H1 (cell line): Measurements from ENCODE around the gene CIC. TPM values are rescaled to one million over a fixed set of nuclear protein-coding genes. Genes with fewer than 3 reads are reported as not detected.

ENCODE experiments used
- CTCF ChIA-PET: fragments of 300-600 bp; sonication (Branson Sonifier 250); formaldehyde crosslinking; loops from one replicate; lab custom pipeline; 2021; ENCODE audit not compliant: partially characterized antibody; lab: Charles Lee
- POLR2A ChIA-PET: fragments of 300-600 bp; sonication (Branson Sonifier 250); formaldehyde crosslinking; loops from one replicate; lab custom pipeline; 2021; ENCODE audit warnings: inconsistent platforms; ENCODE audit not compliant: partially characterized antibody; lab: Charles Lee
- DNase-seq, 2 experiments: peaks; one replicate each; pipeline versions ENCODE4 v3.0.0 to v3.0.0-alpha.2; 2010 to 2022; ENCODE audit warnings: low spot score in 2 of 2, low read depth in 1 of 2, mixed read lengths in 1 of 2
- FAIRE-seq: peaks from 2 replicates; lab custom pipeline; 2011; peaks lifted over from hg19 to GRCh38; lab: Jason Lieb, UNC
- H2AFZ ChIP-seq: 2 replicates; pipeline ENCODE4 v1.8.1; 2012; ENCODE audit warnings: low read length, inconsistent platforms
- H2AK5ac ChIP-seq: 2 replicates; pipeline ENCODE4 v1.6.1; 2013; ENCODE audit warnings: low read depth, low read length
- H2BK120ac ChIP-seq: replicated peaks from 2 replicates; pipeline ENCODE3; 2013; ENCODE audit warnings: low read depth, low read length, inconsistent platforms
- H2BK12ac ChIP-seq: 2 replicates; pipeline ENCODE4 v1.6.1; 2013; ENCODE audit warnings: low read depth, low read length
- H2BK15ac ChIP-seq: 2 replicates; pipeline ENCODE4 v1.6.1; 2013; ENCODE audit warnings: low read length
- H2BK20ac ChIP-seq: 2 replicates; pipeline ENCODE4 v1.6.1; 2013; ENCODE audit warnings: low read length
- H2BK5ac ChIP-seq: 2 replicates; pipeline ENCODE4 v1.6.1; 2013; ENCODE audit warnings: low read depth, low read length
- H3K14ac ChIP-seq: 2 replicates; pipeline ENCODE4 v1.6.1; 2013; ENCODE audit warnings: inconsistent platforms; ENCODE audit not compliant: insufficient read length
- H3K18ac ChIP-seq: 2 replicates; pipeline ENCODE4 v1.6.1; 2013; ENCODE audit warnings: low read length; ENCODE audit errors: extremely low read depth
- H3K23ac ChIP-seq: 2 replicates; pipeline ENCODE4 v1.6.1; 2013; ENCODE audit warnings: inconsistent platforms; ENCODE audit not compliant: insufficient read length
- H3K23me2 ChIP-seq: 2 replicates; pipeline ENCODE4 v1.6.1; 2013; ENCODE audit warnings: low read depth, low read length
- H3K27ac ChIP-seq: 2 replicates; pipeline ENCODE4 v1.6.1; 2011; ENCODE audit warnings: low read depth, low read length, inconsistent platforms
- H3K27me3 ChIP-seq, 4 experiments: replicated peaks in 1 of 4; 1 replicate in 1 of 4; 2 replicates in 3 of 4; pipeline versions ENCODE4 v1.6.1 to v1.8.1; 2011 to 2013; ENCODE audit warnings: low read length in 3 of 4, mild to moderate bottlenecking in 3 of 4, inconsistent platforms in 2 of 4, mixed read lengths in 2 of 4, moderate library complexity in 1 of 4; ENCODE audit not compliant: control insufficient read depth in 3 of 4, insufficient read depth in 3 of 4; ENCODE audit errors: extremely low read depth in 1 of 4
- H3K36me3 ChIP-seq, 4 experiments: 2 replicates each; pipeline versions ENCODE4 v1.6.1 to v1.8.1; 2011 to 2013; ENCODE audit warnings: mild to moderate bottlenecking in 4 of 4, low read length in 3 of 4, moderate library complexity in 2 of 4, control low read depth in 1 of 4, inconsistent platforms in 1 of 4; ENCODE audit not compliant: insufficient read depth in 4 of 4, control insufficient read depth in 2 of 4
- H3K4ac ChIP-seq: replicated peaks from 2 replicates; pipeline ENCODE3; 2013; ENCODE audit warnings: low read length, low read depth, mixed read lengths, inconsistent platforms; ENCODE audit not compliant: insufficient read length
- H3K4me1 ChIP-seq, 4 experiments: replicated peaks in 1 of 4; 1 replicate in 1 of 4; 2 replicates in 3 of 4; pipeline versions ENCODE4 v1.6.1 to v1.8.1; 2011 to 2013; ENCODE audit warnings: low read length in 3 of 4, inconsistent platforms in 2 of 4, mixed read lengths in 1 of 4; ENCODE audit not compliant: insufficient read depth in 4 of 4, control insufficient read depth in 3 of 4
- H3K4me2 ChIP-seq, 2 experiments: 2 replicates each; pipeline versions ENCODE4 v1.6.1 to v1.8.1; 2011 to 2013; ENCODE audit warnings: low read depth in 2 of 2, low read length in 2 of 2, control low read depth in 1 of 2, inconsistent platforms in 1 of 2, mild to moderate bottlenecking in 1 of 2; ENCODE audit not compliant: insufficient read depth in 1 of 2
- H3K4me3 ChIP-seq, 4 experiments: fragments of 200-600, 300-600 bp in 1 of 4; sonication (generic), shearing (Covaris generic), sonication (Bioruptor Twin) in 1 of 4; 2 replicates each; pipeline versions ENCODE4 v1.5.1 to v1.8.1; 2011 to 2016; ENCODE audit warnings: low read length in 4 of 4, low read depth in 3 of 4, control low read depth in 2 of 4, inconsistent platforms in 2 of 4, mild to moderate bottlenecking in 2 of 4, mixed read lengths in 1 of 4, moderate library complexity in 1 of 4; ENCODE audit not compliant: insufficient read depth in 2 of 4; ENCODE audit errors: extremely low read depth in 1 of 4
- H3K56ac ChIP-seq: replicated peaks from 2 replicates; pipeline ENCODE3; 2013; ENCODE audit warnings: low read depth, mild to moderate bottlenecking, mixed read lengths, low read length, inconsistent platforms; ENCODE audit not compliant: insufficient read length
- H3K79me1 ChIP-seq: 2 replicates; pipeline ENCODE4 v1.6.1; 2013; ENCODE audit warnings: low read depth, low read length, control low read depth
- H3K79me2 ChIP-seq, 2 experiments: 2 replicates each; pipeline versions ENCODE4 v1.6.1 to v1.8.1; 2012 to 2013; ENCODE audit warnings: low read length in 2 of 2, mild to moderate bottlenecking in 2 of 2, inconsistent platforms in 1 of 2; ENCODE audit not compliant: insufficient read depth in 2 of 2, control insufficient read depth in 1 of 2
- H3K9ac ChIP-seq, 4 experiments: replicated peaks in 1 of 4; 1 replicate in 1 of 4; 2 replicates in 3 of 4; pipeline versions ENCODE4 v1.6.1 to v1.8.1; 2011 to 2013; ENCODE audit warnings: low read depth in 3 of 4, low read length in 3 of 4, control low read depth in 2 of 4, mild to moderate bottlenecking in 2 of 4, moderate library complexity in 2 of 4, inconsistent platforms in 1 of 4; ENCODE audit errors: extremely low read depth in 1 of 4
- H3K9me3 ChIP-seq, 2 experiments: 2 replicates each; pipeline versions ENCODE4 v1.6.1 to v1.8.1; 2012 to 2013; ENCODE audit warnings: mild to moderate bottlenecking in 2 of 2, moderate library complexity in 2 of 2, control low read depth in 1 of 2, inconsistent platforms in 1 of 2, low read depth in 1 of 2, low read length in 1 of 2, mixed read lengths in 1 of 2; ENCODE audit not compliant: insufficient read depth in 2 of 2
- H4K20me1 ChIP-seq, 2 experiments: replicated peaks in 1 of 2; 2 replicates each; pipeline versions ENCODE3 to v1.8.1; 2011 to 2013; ENCODE audit warnings: inconsistent platforms in 2 of 2, low read length in 2 of 2, mild to moderate bottlenecking in 1 of 2; ENCODE audit not compliant: insufficient read depth in 2 of 2, control insufficient read depth in 1 of 2
- H4K5ac ChIP-seq: 2 replicates; pipeline ENCODE4 v1.6.1; 2013; ENCODE audit warnings: low read length, low read depth, mixed read lengths, inconsistent platforms; ENCODE audit not compliant: insufficient read length
- H4K8ac ChIP-seq: 2 replicates; pipeline ENCODE4 v1.8.0; 2013; ENCODE audit warnings: mild to moderate bottlenecking, moderate library complexity, low read length, inconsistent platforms; ENCODE audit not compliant: insufficient read depth; ENCODE audit errors: extremely low read depth
- H4K91ac ChIP-seq: replicated peaks from 2 replicates; pipeline ENCODE3; 2013; ENCODE audit warnings: low read length, mixed read lengths, inconsistent platforms; ENCODE audit not compliant: insufficient read length
- ATF3 ChIP-seq: IDR thresholded peaks from 2 replicates; pipeline ENCODE4 v1.6.1; 2011; ENCODE audit warnings: low read depth, mild to moderate bottlenecking, low read length; ENCODE audit not compliant: insufficient read depth
- BRCA1 ChIP-seq: IDR thresholded peaks from 2 replicates; pipeline ENCODE4 v1.6.1; 2012; ENCODE audit warnings: low read depth, low read length, improper control_type of control experiment
- CBX5 ChIP-seq: fragments of 300-800, 300-1000 bp; sonication (generic); IDR thresholded peaks from 2 replicates; pipeline ENCODE4 v1.7.1; 2016; ENCODE audit warnings: antibody characterized with exemption, low read length, low read depth
- CREB1 ChIP-seq: IDR thresholded peaks from 2 replicates; pipeline ENCODE4 v1.6.1; 2012; ENCODE audit warnings: inconsistent platforms
- GTF2F1 ChIP-seq: IDR thresholded peaks from 2 replicates; pipeline ENCODE4 v1.6.1; 2012; ENCODE audit warnings: low read depth, low read length, improper control_type of control experiment, borderline replicate concordance
- JUND ChIP-seq: IDR thresholded peaks from 2 replicates; pipeline ENCODE4 v1.6.1; 2011; ENCODE audit warnings: mild to moderate bottlenecking, improper control_type of control experiment, low read length
- KDM5A ChIP-seq: fragments of 200-600 bp; IDR thresholded peaks from 2 replicates; pipeline ENCODE4 v1.7.1; 2012; ENCODE audit warnings: mild to moderate bottlenecking, low read length, inconsistent platforms, mixed read lengths
- RAD21 ChIP-seq, 2 experiments: IDR thresholded peaks in 1 of 2; conservative IDR thresholded peaks in 1 of 2; 2 replicates each; pipeline ENCODE4 v1.6.1; 2011; ENCODE audit warnings: low read depth in 2 of 2, low read length in 2 of 2, improper control_type of control experiment in 1 of 2, inconsistent platforms in 1 of 2, mild to moderate bottlenecking in 1 of 2, moderate library complexity in 1 of 2
- RBBP5 ChIP-seq: IDR thresholded peaks from 2 replicates; pipeline ENCODE4 v1.7.1; 2012; ENCODE audit warnings: low read depth, mild to moderate bottlenecking, inconsistent platforms, low read length, moderate library complexity, borderline replicate concordance
- RNF2 ChIP-seq: fragments of 200-900, 300-1000 bp; sonication (generic); IDR thresholded peaks from 2 replicates; pipeline ENCODE4 v1.7.1; 2016; ENCODE audit warnings: borderline replicate concordance, low read depth, mild to moderate bottlenecking, antibody characterized with exemption, low read length; ENCODE audit not compliant: poor library complexity, severe bottlenecking; ENCODE audit errors: missing control alignments
- SRF ChIP-seq: IDR thresholded peaks from 2 replicates; pipeline ENCODE4 v1.6.1; 2011; ENCODE audit warnings: mild to moderate bottlenecking, low read depth, low read length, moderate library complexity
- WGBS, 2 experiments: shearing (Covaris generic) in 1 of 2; methylation state at CpG; one replicate each; pipeline versions ENCODE4 v1.1.6 to v1.1.7; 2013 to 2015; ENCODE audit warnings: low lambda C conversion rate in 2 of 2, mixed read lengths in 2 of 2, inconsistent platforms in 1 of 2, low coverage in 1 of 2, missing lambda C conversion rate in 1 of 2; ENCODE audit not compliant: insufficient replicate concordance in 2 of 2, insufficient coverage in 1 of 2, insufficient read length in 1 of 2; ENCODE audit errors: extremely low coverage in 1 of 2, missing lambda C conversion rate in 1 of 2; 5-methylcytosine and 5-hydroxymethylcytosine counted together
- polyA plus RNA-seq, 7 experiments: library from polyadenylated mRNA; depleted of rRNA in 3 of 7; stranded (reverse) in 5 of 7; unstranded in 2 of 7; fragments of >200 nt in 5 of 7; fragments of 200-250 nt in 2 of 7; gene quantifications; 1 replicate in 5 of 7; 2 replicates in 1 of 7; 4 replicates in 1 of 7; pipeline versions ENCODE4 v1.2.1 to v1.2.3, GENCODE V29; 2011 to 2013; ENCODE audit warnings: missing spikeins in 2 of 7, mixed read lengths in 2 of 7
- total RNA-seq: library from RNA; stranded (reverse); fragmentation: NEBNext Ultra II Directional; extraction: Animal tissue kit (Norgen Biotek cat#: 25700); gene quantifications from 2 replicates; pipeline ENCODE4 v1.2.1, GENCODE V29; 2021

The CIC gene
- total and polyA plus RNA-seq, 2 of the 8 experiments (the other 6 are each of a cell fraction or from before 2014, with no cell fraction given), result 13.2 to 43.6 TPM

DNA sequence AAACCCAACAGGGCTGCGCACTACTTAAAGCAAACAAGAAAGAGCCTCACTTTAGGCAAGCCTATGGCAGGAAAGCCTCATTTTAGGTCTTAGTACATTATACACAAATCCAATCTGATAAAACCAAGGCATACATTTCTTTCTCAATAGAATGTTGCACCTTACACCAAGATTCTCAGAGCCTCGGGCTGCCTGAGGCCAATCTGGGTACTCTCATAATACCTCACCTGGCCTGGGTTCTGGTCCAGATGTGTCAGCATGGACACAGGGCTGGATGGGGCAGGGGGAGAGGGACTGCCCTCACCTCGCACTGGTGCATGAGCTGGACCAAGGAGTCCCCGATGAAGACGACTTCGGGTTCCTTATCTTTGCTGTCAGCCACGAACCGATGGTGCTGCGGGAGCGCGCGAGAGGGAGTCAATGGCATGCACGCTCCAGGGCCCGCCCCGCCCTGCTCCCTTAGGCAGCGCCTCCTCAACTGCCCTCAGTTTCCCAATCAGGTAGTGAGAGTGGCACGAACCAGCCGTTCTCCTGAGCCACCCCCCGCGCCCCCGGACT is 32.7 kb downstream of the CIC start, which contains the start of gene PRR19:
TSS of gene PRR19 (plus strand) at position 487 of the 558 bp plus-strand sequence. CDS start 7,453 bp downstream, outside the sequence.
- peak within 1 kb of the TSS; percentile 66 for H2BK120ac ChIP-seq
- peak within 1 kb of the TSS; percentile 44 for H3K14ac ChIP-seq
- H2BK5ac ChIP-seq, result peak within 1 kb of the TSS; percentile 96
- peak within 1 kb of the TSS; percentile 82; the same call in 1 of the 2 replicates for H2BK20ac ChIP-seq
- no peak within 1 kb of the TSS for H2AFZ ChIP-seq
- peak within 1 kb of the TSS; percentile 84 for H2BK12ac ChIP-seq
- H3K18ac ChIP-seq, result peak within 1 kb of the TSS; percentile 92
- peak within 1 kb of the TSS; percentile 89 for H4K8ac ChIP-seq
- peak within 1 kb of the TSS; percentile 67; the same call in 1 of the 2 replicates for H3K27ac ChIP-seq
- no peaks in the 10 kb centered on the region for H4K20me1 ChIP-seq
- H2BK15ac ChIP-seq, result peak within 1 kb of the TSS; percentile 98; the same call in 1 of the 2 replicates
- peaks cover 4% of the 10 kb centered on the region; the same call in 1 of the 2 replicates for H3K23me2 ChIP-seq
- peak within 1 kb of the TSS; percentile 67 to 84 (median 72) for H3K9ac ChIP-seq
- H3K36me3 ChIP-seq, result peaks cover 0 to 10% (median 1%) of the 10 kb centered on the region in 4 experiments; a peak in 3 of 8 replicates
- no peak within 1 kb of the TSS; the same call in 1 of the 2 replicates for H2AK5ac ChIP-seq
- H3K4me2 ChIP-seq, result peak within 1 kb of the TSS; percentile 76 to 92
- peak within 1 kb of the TSS; percentile 98 for H4K91ac ChIP-seq
- ChIA-PET POLR2A (interaction anchor here (0.6 to 2.0 kb wide), 14 partner anchors 8 to 233 kb away, joined by 3 to 9 read pairs (median 4); no protein-coding TSS in a partner anchor), CTCF (interaction anchor here (0.9 to 1.9 kb wide), 5 partner anchors 9 to 193 kb away, joined by 4 to 6 read pairs (median 5); no protein-coding TSS in a partner anchor)
- no peaks in the 10 kb centered on the region for H3K27me3 ChIP-seq
- peak within 1 kb of the TSS; percentile 97 for H3K56ac ChIP-seq
- no peak for DNase-seq
- no peak within 1 kb of the TSS for H3K23ac ChIP-seq
- H3K4me3 ChIP-seq, result peak within 1 kb of the TSS; percentile 64 to 84 (median 78)
- FAIRE-seq, result no peak
- H3K4ac ChIP-seq, result peak within 1 kb of the TSS; percentile 92
- peaks cover 0 to 10% of the 10 kb centered on the region in 2 experiments; a peak in 2 of 4 replicates for H3K79me2 ChIP-seq
- H3K79me1 ChIP-seq, result no peaks in the 10 kb centered on the region
- peak within 1 kb of the TSS; percentile 84 for H4K5ac ChIP-seq
- no peaks in the 10 kb centered on the region for H3K9me3 ChIP-seq
- WGBS, 2 experiments, result 7% methylated on average over 21 of the region's 21 CpGs; no CpG with 5 or more reads in 1 of the 2 experiments
- H3K4me1 ChIP-seq, result peaks cover 0 to 14% (median 10%) of the 10 kb centered on the region in 4 experiments; a peak in 4 of 7 replicates
- TF ChIP-seq CREB1 (no peak), GTF2F1 (no peak), CBX5 (no peak), JUND (no peak), BRCA1 (no peak), RBBP5 (no peak), RNF2 (no peak), KDM5A (no peak), RAD21 (IDR thresholded peaks at IDR 0.05 in 1 of 2, conservative IDR thresholded peaks at IDR 0.05 in 1 of 2; ENCODE audit: low read depth in 2 of 2, low read length in 2 of 2) (no peak), ATF3 (no peak), SRF (no peak)
